IMR-90 (cell line): ENCODE measurements around the gene KLKB1. TPM values are rescaled to one million over a fixed set of nuclear protein-coding genes. Genes with fewer than 3 reads are reported as not detected.

ENCODE experiments used
- ATAC-seq: fragments of 200-7000 bp; cut with Tn5 transposase; 2 replicates; pipeline ENCODE4 v1.9.1; 2020; ENCODE audit warnings: low read depth, mild to moderate bottlenecking, moderate library complexity
- BruUV-seq: library from RNA; stranded (reverse); fragments of 400-500 nt; replicated peaks from 2 replicates; lab custom pipeline; 2021; lab: Mats Ljungman, UMichigan
- CTCF ChIA-PET: fragments of 300-600 bp; formaldehyde crosslinking; extraction: SDS; loops from one replicate; lab custom pipeline; 2021; ENCODE audit warnings: antibody characterized with exemption; lab: Yijun Ruan, JAX
- POLR2A ChIA-PET: fragments of 300-600 bp; sonication (Branson Sonifier 250); formaldehyde crosslinking; loops from one replicate; lab custom pipeline; 2022; ENCODE audit warnings: antibody characterized with exemption; ENCODE audit not compliant: unreplicated experiment; lab: Charles Lee
- DNase-seq: peaks from one replicate; pipeline ENCODE4 v3.0.0; 2013
- H2AFZ ChIP-seq: replicated peaks from 2 replicates; pipeline ENCODE3; 2013; ENCODE audit warnings: low read length, mild to moderate bottlenecking; ENCODE audit not compliant: poor library complexity
- H2AK5ac ChIP-seq: 2 replicates; pipeline ENCODE4 v1.6.1; 2013; ENCODE audit warnings: low read depth, low read length, inconsistent platforms
- H2AK9ac ChIP-seq: replicated peaks from 2 replicates; pipeline ENCODE3; 2013; ENCODE audit warnings: mild to moderate bottlenecking, low read depth, low read length, moderate library complexity; ENCODE audit not compliant: poor library complexity
- H2BK120ac ChIP-seq: 2 replicates; pipeline ENCODE4 v1.6.1; 2013; ENCODE audit warnings: low read depth, low read length, inconsistent platforms
- H2BK15ac ChIP-seq: 3 replicates; pipeline ENCODE4 v1.6.1; 2013; ENCODE audit warnings: low read depth, low read length, inconsistent platforms
- H2BK20ac ChIP-seq: 2 replicates; pipeline ENCODE4 v1.6.1; 2013; ENCODE audit warnings: low read depth, mild to moderate bottlenecking, inconsistent platforms, low read length, moderate library complexity
- H2BK5ac ChIP-seq: 2 replicates; pipeline ENCODE4 v1.6.1; 2013; ENCODE audit warnings: mild to moderate bottlenecking, low read depth, low read length, inconsistent platforms; ENCODE audit not compliant: poor library complexity, severe bottlenecking
- H3K14ac ChIP-seq: replicated peaks from 2 replicates; pipeline ENCODE4 v1.6.1; 2013; ENCODE audit warnings: low read depth, low read length, inconsistent platforms
- H3K18ac ChIP-seq: 2 replicates; pipeline ENCODE4 v1.6.1; 2013; ENCODE audit warnings: low read depth, low read length, control low read depth
- H3K23ac ChIP-seq: 2 replicates; pipeline ENCODE4 v1.6.1; 2013; ENCODE audit warnings: low read depth, low read length, inconsistent platforms
- H3K27ac ChIP-seq: 2 replicates; pipeline ENCODE4 v1.5.1; 2013; ENCODE audit warnings: mild to moderate bottlenecking, control low read depth, low read length; ENCODE audit not compliant: insufficient read depth
- H3K27me3 ChIP-seq: 2 replicates; pipeline ENCODE4 v1.6.1; 2013; ENCODE audit warnings: low read length; ENCODE audit not compliant: control insufficient read depth, insufficient read depth
- H3K36me3 ChIP-seq: 2 replicates; pipeline ENCODE4 v1.6.1; 2013; ENCODE audit warnings: low read length, mixed read lengths; ENCODE audit not compliant: control insufficient read depth, insufficient read depth
- H3K4ac ChIP-seq: 2 replicates; pipeline ENCODE4 v1.6.1; 2013; ENCODE audit warnings: low read depth, low read length, inconsistent platforms
- H3K4me1 ChIP-seq: 2 replicates; pipeline ENCODE4 v1.6.1; 2013; ENCODE audit warnings: low read length, mixed read lengths; ENCODE audit not compliant: control insufficient read depth, insufficient read depth
- H3K4me2 ChIP-seq: 2 replicates; pipeline ENCODE4 v1.6.1; 2013; ENCODE audit warnings: low read depth, mild to moderate bottlenecking, control low read depth, low read length, moderate library complexity
- H3K4me3 ChIP-seq: 2 replicates; pipeline ENCODE4 v1.5.1; 2013; ENCODE audit warnings: low read depth, mild to moderate bottlenecking, control low read depth, low read length, moderate library complexity; ENCODE audit not compliant: insufficient read depth
- H3K56ac ChIP-seq: 2 replicates; pipeline ENCODE4 v1.6.1; 2013; ENCODE audit warnings: low read length, inconsistent platforms; ENCODE audit not compliant: insufficient read depth; ENCODE audit errors: extremely low read depth
- H3K79me1 ChIP-seq, 2 experiments: 2 replicates each; pipeline ENCODE4 v1.6.1; 2013; ENCODE audit warnings: low read length in 2 of 2, inconsistent platforms in 1 of 2, low read depth in 1 of 2
- H3K9ac ChIP-seq: 2 replicates; pipeline ENCODE4 v1.6.1; 2013; ENCODE audit warnings: low read depth, low read length, control low read depth
- H3K9me1 ChIP-seq: 2 replicates; pipeline ENCODE4 v1.6.1; 2013; ENCODE audit warnings: low read length, inconsistent platforms; ENCODE audit not compliant: insufficient read depth
- H3K9me3 ChIP-seq: 2 replicates; pipeline ENCODE4 v1.6.1; 2013; ENCODE audit warnings: low read length; ENCODE audit not compliant: control insufficient read depth, insufficient read depth
- H4K20me1 ChIP-seq: 2 replicates; pipeline ENCODE4 v1.6.1; 2013; ENCODE audit warnings: low read length, inconsistent platforms; ENCODE audit not compliant: insufficient read depth
- H4K5ac ChIP-seq: 2 replicates; pipeline ENCODE4 v1.6.1; 2013; ENCODE audit warnings: mild to moderate bottlenecking, low read depth, low read length, control low read depth
- H4K8ac ChIP-seq, 2 experiments: 2 replicates each; pipeline ENCODE4 v1.6.1; 2013; ENCODE audit warnings: low read depth in 2 of 2, low read length in 2 of 2, control low read depth in 1 of 2, inconsistent platforms in 1 of 2
- H4K91ac ChIP-seq: 2 replicates; pipeline ENCODE4 v1.6.1; 2013; ENCODE audit warnings: low read depth, low read length, inconsistent platforms; ENCODE audit not compliant: insufficient read depth
- CEBPB ChIP-seq: IDR thresholded peaks from 2 replicates; pipeline ENCODE4 v1.6.1; 2012; ENCODE audit warnings: low read depth, low read length, improper control_type of control experiment
- CHD1 ChIP-seq: IDR thresholded peaks from 2 replicates; pipeline ENCODE4 v1.6.1; 2012; ENCODE audit warnings: low read depth, low read length, improper control_type of control experiment
- MAFK ChIP-seq: IDR thresholded peaks from 2 replicates; pipeline ENCODE4 v1.6.1; 2012; ENCODE audit warnings: low read depth, low read length, improper control_type of control experiment
- MAZ ChIP-seq: IDR thresholded peaks from 2 replicates; pipeline ENCODE4 v1.6.1; 2012; ENCODE audit warnings: low read depth, mild to moderate bottlenecking, low read length, improper control_type of control experiment, moderate library complexity, borderline replicate concordance
- NFE2L2 ChIP-seq: fragments of 150-350 bp; IDR thresholded peaks from 2 replicates; pipeline ENCODE4 v1.6.1; 2016; ENCODE audit warnings: low read depth, mild to moderate bottlenecking, low read length
- RAD21 ChIP-seq: IDR thresholded peaks from 2 replicates; pipeline ENCODE4 v1.6.1; 2012; ENCODE audit warnings: low read length, improper control_type of control experiment
- RFX5 ChIP-seq: IDR thresholded peaks from 2 replicates; pipeline ENCODE4 v1.8.0; 2012; ENCODE audit warnings: low read depth, mild to moderate bottlenecking, low read length, moderate library complexity
- WGBS, 2 experiments: methylation state at CpG; one replicate each; pipeline versions ENCODE4 v1.1.5 to v1.1.7; 2013; ENCODE audit warnings: missing lambda C conversion rate in 2 of 2; ENCODE audit not compliant: insufficient read length in 1 of 2; ENCODE audit errors: extremely low coverage in 2 of 2; 5-methylcytosine and 5-hydroxymethylcytosine counted together
- dilution Hi-C: fragments of 300-500 bp; cut with HindIII; formaldehyde crosslinking; loops from one replicate; pipeline ENCODE4 v1.14.3; 2018; ENCODE audit warnings: low sequenced_read_pairs; ENCODE audit not compliant: unreplicated experiment
- in situ Hi-C: fragments of 300-500 bp; cut with MboI; formaldehyde crosslinking; loops from 3 replicates; pipeline ENCODE4 v1.14.3; 2019; ENCODE audit warnings: low sequenced_read_pairs, inconsistent platforms, mixed read lengths
- intact Hi-C: fragments of 100-400 bp; cut with micrococcal nuclease; formaldehyde crosslinking; loops from 2 replicates; pipeline ENCODE4 v1.10.0; 2022
- polyA plus RNA-seq, 3 experiments: library from polyadenylated mRNA; depleted of rRNA; stranded (reverse); fragments of >200 nt; gene quantifications; 2 replicates each; pipeline ENCODE4 v1.2.3, GENCODE V29; 2012; ENCODE audit warnings: low replicate concordance in 1 of 3
- total RNA-seq: library from RNA; depleted of rRNA; stranded (reverse); fragments of >200 nt; gene quantifications from 2 replicates; pipeline ENCODE4 v1.2.3, GENCODE V29; 2012
- TF ChIP-seq, protein P1 (sequence below): fragments of 150-350 bp; IDR thresholded peaks from 2 replicates; pipeline ENCODE4 v1.6.1; 2016; ENCODE audit warnings: low read depth, mild to moderate bottlenecking, low read length, moderate library complexity, borderline replicate concordance

Gene KLKB1
- total and polyA plus RNA-seq, 2 of the 4 experiments (the other 2 are of a cell fraction) = 0.03 TPM; not detected in 1

DNA sequence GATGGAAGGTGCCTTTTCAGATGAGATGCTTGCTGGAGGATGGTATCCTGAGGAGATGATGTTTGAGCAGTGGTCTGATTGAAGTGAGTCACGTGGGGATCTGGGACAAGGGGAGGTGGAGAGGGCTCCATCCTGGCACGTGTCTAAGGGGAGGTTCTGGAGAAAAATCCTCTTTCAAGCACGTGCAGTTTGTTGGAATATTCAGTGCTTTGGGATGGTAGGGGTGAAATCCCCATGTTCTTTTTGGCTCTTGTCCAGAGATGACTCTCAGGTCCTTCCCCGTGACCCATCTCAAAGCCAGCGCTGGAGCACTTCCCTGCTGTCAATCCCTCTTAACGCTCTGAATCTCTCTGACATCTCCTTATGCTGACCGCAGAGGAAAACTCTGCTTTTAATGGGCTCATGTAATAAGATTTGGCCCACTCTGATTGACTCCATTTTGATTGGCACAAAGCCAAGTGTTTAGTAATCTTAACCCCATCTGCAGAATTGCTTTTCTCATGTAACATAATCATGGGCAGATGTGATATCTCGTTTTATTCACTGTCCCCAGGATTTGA lies 10.8 kb upstream of the KLKB1 start:
- no peak overlapping the region for H2AFZ ChIP-seq
- CTCF ChIA-PET = no interaction called here
- H3K56ac ChIP-seq = no peak overlapping the region
- H3K14ac ChIP-seq = no peak overlapping the region
- H2BK15ac ChIP-seq = no peak overlapping the region
- no peaks in the 10 kb centered on the region for H3K9me1 ChIP-seq
- no peak overlapping the region for H3K4me2 ChIP-seq
- no peak overlapping the region for H2BK5ac ChIP-seq
- no peak overlapping the region for H2BK120ac ChIP-seq
- no peak overlapping the region for H3K23ac ChIP-seq
- H3K4me1 ChIP-seq = no peaks in the 10 kb centered on the region
- H3K4ac ChIP-seq = no peak overlapping the region
- H2AK9ac ChIP-seq = peak overlapping the region; percentile 16
- no peak overlapping the region for H4K8ac ChIP-seq
- no peak overlapping the region for H2BK20ac ChIP-seq
- TF ChIP-seq MAZ (no peak), CHD1 (no peak), MAFK (no peak), CEBPB (no peak), NFE2L2 (no peak), RAD21 (no peak), RFX5 (no peak)
- TF ChIP-seq, protein P1, sequence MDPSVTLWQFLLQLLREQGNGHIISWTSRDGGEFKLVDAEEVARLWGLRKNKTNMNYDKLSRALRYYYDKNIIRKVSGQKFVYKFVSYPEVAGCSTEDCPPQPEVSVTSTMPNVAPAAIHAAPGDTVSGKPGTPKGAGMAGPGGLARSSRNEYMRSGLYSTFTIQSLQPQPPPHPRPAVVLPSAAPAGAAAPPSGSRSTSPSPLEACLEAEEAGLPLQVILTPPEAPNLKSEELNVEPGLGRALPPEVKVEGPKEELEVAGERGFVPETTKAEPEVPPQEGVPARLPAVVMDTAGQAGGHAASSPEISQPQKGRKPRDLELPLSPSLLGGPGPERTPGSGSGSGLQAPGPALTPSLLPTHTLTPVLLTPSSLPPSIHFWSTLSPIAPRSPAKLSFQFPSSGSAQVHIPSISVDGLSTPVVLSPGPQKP = no peak
- H3K27ac ChIP-seq = no peak overlapping the region
- H3K4me3 ChIP-seq = no peak overlapping the region
- in situ Hi-C loops (no loop called here), dilution Hi-C loops (no loop called here), intact Hi-C loops (no loop called here)
- no peaks in the 10 kb centered on the region for H3K36me3 ChIP-seq
- WGBS, 2 experiments = no CpG with 5 or more reads among the region's 8 CpGs
- no peaks in the 10 kb centered on the region for H3K27me3 ChIP-seq
- POLR2A ChIA-PET = no interaction called here
- no peaks in the 10 kb centered on the region for H4K20me1 ChIP-seq
- no peak overlapping the region for H4K91ac ChIP-seq
- ATAC-seq (no peak), DNase-seq (no peak)
- no peak overlapping the region for H3K18ac ChIP-seq
- H2AK5ac ChIP-seq = no peak overlapping the region
- no peaks in the 10 kb centered on the region for H3K9me3 ChIP-seq
- H3K79me1 ChIP-seq = no peaks in the 10 kb centered on the region
- H4K5ac ChIP-seq = no peak overlapping the region
- H3K9ac ChIP-seq = no peak overlapping the region
- no TSS peak for BruUV-seq
